Liver (tissue), 9 donors: ENCODE data around the gene AMOTL1. TPM values are rescaled to one million over a fixed set of nuclear protein-coding genes. Genes with fewer than 3 reads are reported as not detected.

Experiments
- DNase-seq: peaks from one replicate; pipeline ENCODE4 v3.0.0-alpha.2; 2017; ENCODE audit warnings: low spot score
- H3K27ac ChIP-seq, 2 donors: one replicate each; pipeline ENCODE4 v1.7.0; 2013; ENCODE audit warnings: inconsistent platforms in 2 of 2, low read length in 2 of 2, control low read depth in 1 of 2, low read depth in 1 of 2, mild to moderate bottlenecking in 1 of 2
- H3K27me3 ChIP-seq, 4 donors: one replicate each; pipeline versions ENCODE4 v1.6.1 to v1.7.0; 2013; ENCODE audit warnings: low read length in 3 of 4, inconsistent platforms in 1 of 4, mild to moderate bottlenecking in 1 of 4, moderate library complexity in 1 of 4; ENCODE audit not compliant: control insufficient read depth in 4 of 4, insufficient read depth in 4 of 4
- H3K36me3 ChIP-seq, 4 donors: one replicate each; pipeline versions ENCODE4 v1.6.1 to v1.7.0; 2013; ENCODE audit warnings: low read length in 3 of 4, mild to moderate bottlenecking in 3 of 4, low read depth in 1 of 4, moderate library complexity in 1 of 4; ENCODE audit not compliant: control insufficient read depth in 4 of 4, insufficient read depth in 3 of 4
- H3K4me1 ChIP-seq, 4 donors: one replicate each; pipeline versions ENCODE4 v1.6.1 to v1.7.0; 2013; ENCODE audit warnings: low read length in 3 of 4, mild to moderate bottlenecking in 3 of 4, moderate library complexity in 1 of 4; ENCODE audit not compliant: control insufficient read depth in 4 of 4, insufficient read depth in 4 of 4
- H3K4me3 ChIP-seq, 3 donors: one replicate each; pipeline versions ENCODE4 v1.6.1 to v1.7.0; 2013; ENCODE audit warnings: low read length in 3 of 3, control low read depth in 1 of 3, low read depth in 1 of 3, mild to moderate bottlenecking in 1 of 3
- H3K9ac ChIP-seq, 2 donors: one replicate each; pipeline ENCODE4 v1.7.0; 2013; ENCODE audit warnings: low read length in 2 of 2, mild to moderate bottlenecking in 2 of 2, moderate library complexity in 2 of 2, control low read depth in 1 of 2, low read depth in 1 of 2
- H3K9me3 ChIP-seq, 4 donors: one replicate each; pipeline versions ENCODE4 v1.6.1 to v1.7.0; 2013; ENCODE audit warnings: low read length in 3 of 4; ENCODE audit not compliant: control insufficient read depth in 4 of 4
- ATF3 ChIP-seq: IDR thresholded peaks from 2 replicates; pipeline ENCODE4 v1.6.1; 2016; ENCODE audit warnings: antibody characterized with exemption
- CTCF ChIP-seq: fragments of 150-350 bp; IDR thresholded peaks from 2 replicates; pipeline ENCODE4 v1.5.1; 2017; ENCODE audit warnings: improper control_type of control experiment, low read depth, low read length; ENCODE audit not compliant: missing input control
- EGR1 ChIP-seq, 2 donors: IDR thresholded peaks; 2 replicates each; pipeline ENCODE4 v1.6.1; 2016 to 2018; ENCODE audit warnings: antibody characterized with exemption in 2 of 2, low read depth in 2 of 2
- FOXA1 ChIP-seq: IDR thresholded peaks from 2 replicates; pipeline ENCODE4 v1.6.1; 2016; ENCODE audit warnings: antibody characterized with exemption
- FOXA2 ChIP-seq: IDR thresholded peaks from 2 replicates; pipeline ENCODE4 v1.6.1; 2016; ENCODE audit warnings: antibody characterized with exemption
- GABPA ChIP-seq, 2 donors: IDR thresholded peaks in 1 of 2; conservative IDR thresholded peaks in 1 of 2; 2 replicates each; pipeline ENCODE4 v1.6.1; 2016; ENCODE audit warnings: antibody characterized with exemption in 2 of 2, mild to moderate bottlenecking in 1 of 2, moderate library complexity in 1 of 2
- HNF4A ChIP-seq, 2 donors: conservative IDR thresholded peaks; 2 replicates each; pipeline ENCODE4 v1.6.1; 2016; ENCODE audit warnings: antibody characterized with exemption in 2 of 2, mild to moderate bottlenecking in 2 of 2
- HNF4G ChIP-seq: IDR thresholded peaks from 2 replicates; pipeline ENCODE4 v1.6.1; 2016; ENCODE audit warnings: antibody characterized with exemption
- JUND ChIP-seq, 2 donors: IDR thresholded peaks; 2 replicates each; pipeline ENCODE4 v1.6.1; 2016; ENCODE audit warnings: antibody characterized with exemption in 2 of 2
- MAX ChIP-seq: IDR thresholded peaks from 2 replicates; pipeline ENCODE4 v1.6.1; 2016; ENCODE audit warnings: antibody characterized with exemption
- NR2F2 ChIP-seq: IDR thresholded peaks from 2 replicates; pipeline ENCODE4 v1.6.1; 2016; ENCODE audit warnings: antibody characterized with exemption
- RAD21 ChIP-seq, 2 donors: IDR thresholded peaks; 2 replicates each; pipeline ENCODE4 v1.6.1; 2016; ENCODE audit warnings: antibody characterized with exemption in 2 of 2, mild to moderate bottlenecking in 2 of 2
- REST ChIP-seq: IDR thresholded peaks from 2 replicates; pipeline ENCODE4 v1.6.1; 2016; ENCODE audit warnings: antibody characterized with exemption, mild to moderate bottlenecking
- RXRA ChIP-seq, 2 donors: IDR thresholded peaks; 2 replicates each; pipeline ENCODE4 v1.6.1; 2017 to 2018; ENCODE audit warnings: antibody characterized with exemption in 2 of 2, mild to moderate bottlenecking in 1 of 2
- SP1 ChIP-seq: IDR thresholded peaks from 2 replicates; pipeline ENCODE4 v1.6.1; 2018; ENCODE audit warnings: antibody characterized with exemption, mild to moderate bottlenecking
- TAF1 ChIP-seq: conservative IDR thresholded peaks from 2 replicates; pipeline ENCODE4 v1.6.1; 2016; ENCODE audit warnings: antibody characterized with exemption, mild to moderate bottlenecking
- YY1 ChIP-seq: IDR thresholded peaks from 2 replicates; pipeline ENCODE4 v1.6.1; 2016; ENCODE audit warnings: antibody characterized with exemption, mild to moderate bottlenecking
- ZBTB33 ChIP-seq: IDR thresholded peaks from 2 replicates; pipeline ENCODE4 v1.6.1; 2016; ENCODE audit warnings: antibody characterized with exemption
- WGBS: extraction: QIAGEN DNeasy Blood & Tissue Kit; methylation state at CpG from one replicate; pipeline ENCODE4 v1.1.7; 2013; 5-methylcytosine and 5-hydroxymethylcytosine counted together
- polyA plus RNA-seq, 2 donors: library from polyadenylated mRNA; stranded (reverse) in 1 of 2; unstranded in 1 of 2; fragments of 200-250 nt in 1 of 2; fragments of >200 nt in 1 of 2; fragmentation: Nextera tagmentation in 1 of 2; extraction: Ambion mirVana in 1 of 2; gene quantifications; one replicate each; pipeline versions ENCODE4 v1.2.1 to v1.2.3, GENCODE V29; 2013 to 2015
- total RNA-seq, 2 donors: library from RNA; depleted of rRNA; stranded (reverse); fragments of >200 nt; gene quantifications; one replicate each; pipeline ENCODE4 v1.2.3, GENCODE V29; 2014
- donor health status: healthy.
- donor health status: healthy.
- donor health status: healthy.
- donor health status: healthy.
- donor health status: healthy.

AMOTL1 gene
- total and polyA plus RNA-seq, 4 donors, result 2.2 to 29.5 (median 7.2) TPM

- Histone ChIP-seq H3K27ac (no peak overlapping the region), H3K4me3 (no peak overlapping the region), H3K36me3 (no peaks in the 10 kb centered on the region), H3K4me1 (peaks cover 3 to 37% (median 24%) of the 10 kb centered on the region in 4 donors), H3K27me3 (no peaks in the 10 kb centered on the region), H3K9me3 (no peaks in the 10 kb centered on the region), H3K9ac (no peak overlapping the region)
- TF ChIP-seq MAX (no peak), EGR1 (IDR thresholded peaks at IDR 0.05; ENCODE audit: low read depth in 2 of 2) (no peak), HNF4G (no peak), YY1 (no peak), TAF1 (no peak)
- 89% methylated on average over 3 of the region's 3 CpGs for WGBS
- no peak for DNase-seq
Observed at GRCh38 chr11:94790197-94790596, 22.0 kb downstream of the AMOTL1 start.

GRCh38 chr11:94790661-94791180, 22.6 kb downstream of the AMOTL1 start:
- 83% methylated on average over 6 of the region's 6 CpGs for WGBS
- Histone ChIP-seq H3K27ac (no peak overlapping the region), H3K9ac (no peak overlapping the region), H3K9me3 (no peaks in the 10 kb centered on the region), H3K4me1 (peaks cover 3 to 37% (median 26%) of the 10 kb centered on the region in 4 donors), H3K36me3 (no peaks in the 10 kb centered on the region), H3K4me3 (no peak overlapping the region), H3K27me3 (no peaks in the 10 kb centered on the region)
- no peak for DNase-seq
- TF ChIP-seq RXRA (IDR thresholded peaks at IDR 0.05), result no peak
- no peak for TF ChIP-seq HNF4A (conservative IDR thresholded peaks at IDR 0.05)
- TF ChIP-seq FOXA1, result no peak
- TF ChIP-seq RAD21 (IDR thresholded peaks at IDR 0.05), result no peak
- no peak for TF ChIP-seq CTCF
- TF ChIP-seq SP1, result no peak
- TF ChIP-seq NR2F2, result no peak
- no peak for TF ChIP-seq YY1

GRCh38 chr11:94791216-94791889, 23.2 kb downstream of the AMOTL1 start:
- H3K27ac ChIP-seq, result no peak overlapping the region
- H3K4me1 ChIP-seq, result peaks cover 3 to 38% (median 25%) of the 10 kb centered on the region in 4 donors
- H3K27me3 ChIP-seq, result no peaks in the 10 kb centered on the region
- no peak overlapping the region for H3K9ac ChIP-seq
- 90% methylated on average over 3 of the region's 3 CpGs for WGBS
- H3K36me3 ChIP-seq, result no peaks in the 10 kb centered on the region
- no peak overlapping the region for H3K4me3 ChIP-seq
- no peaks in the 10 kb centered on the region for H3K9me3 ChIP-seq
- DNase-seq, result no peak
- TF ChIP-seq REST (no peak), ATF3 (no peak), YY1 (no peak), MAX (no peak), ZBTB33 (no peak), FOXA2 (no peak), HNF4G (no peak), HNF4A (conservative IDR thresholded peaks at IDR 0.05) (no peak), FOXA1 (no peak), TAF1 (no peak), GABPA (IDR thresholded peaks at IDR 0.05 in 1 of 2, conservative IDR thresholded peaks at IDR 0.05 in 1 of 2) (no peak), JUND (IDR thresholded peaks at IDR 0.05) (no peak), EGR1 (IDR thresholded peaks at IDR 0.05; ENCODE audit: low read depth in 2 of 2) (no peak)
